ENCODE data around the gene SBNO2. TPM values are rescaled to one million over a fixed set of nuclear protein-coding genes. Genes with fewer than 3 reads are reported as not detected.
A peak's percentile ranks its signal among the peaks of the same experiment; 100 is the strongest.
"Not testable (repeated sequence)": the region's sequence is repeated elsewhere in the genome, so short reads cannot be mapped to it uniquely, and the experiment has no call there.

Gene SBNO2
- total RNA-seq, 1 experiment from 2014 or later: 18.8 TPM

DNA sequence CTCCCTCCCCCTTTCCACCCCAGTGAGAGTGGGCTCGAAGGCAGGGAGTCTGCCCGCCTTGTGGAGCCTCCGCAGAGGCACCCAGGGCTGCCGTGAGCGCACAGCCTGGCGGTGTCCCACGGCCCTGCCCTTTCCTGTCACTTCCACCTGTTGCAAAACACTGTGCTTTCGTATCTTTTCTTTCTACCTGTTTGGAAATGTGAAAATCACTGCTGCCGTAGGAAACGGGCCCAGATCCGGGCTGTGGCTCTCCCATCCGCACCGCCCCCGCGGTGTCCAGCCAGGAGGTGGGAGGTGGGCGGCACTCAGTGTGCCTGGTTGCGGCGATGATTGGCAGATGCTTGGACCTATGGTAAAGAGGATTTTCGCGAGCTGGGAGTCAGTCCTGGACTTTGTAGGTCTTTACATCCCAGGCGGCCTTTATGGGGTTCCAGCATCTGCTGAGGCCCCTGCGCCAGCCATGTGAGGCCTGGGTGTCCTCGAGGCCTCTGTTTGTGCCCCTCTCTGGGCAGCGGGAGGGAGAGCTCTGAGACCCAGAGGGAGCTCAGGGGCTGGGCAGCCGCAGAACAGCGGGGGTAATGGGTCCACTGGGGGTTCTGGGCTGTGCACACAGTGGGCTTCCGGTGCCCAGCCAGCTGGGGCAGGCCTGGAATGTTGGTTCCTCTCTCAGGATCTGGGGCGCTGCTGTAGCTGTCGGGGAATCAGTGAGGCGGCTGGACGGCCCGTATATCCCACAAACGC, 37.6 kb upstream of the SBNO2 start:
- in situ Hi-C loops (cut with HindIII; ENCODE audit: low pct_unique_long_range_greater_than_20kb, low sequenced_read_pairs): no loop called here
- DNase-seq (ENCODE audit: low read depth, low spot score): no peak

DNA sequence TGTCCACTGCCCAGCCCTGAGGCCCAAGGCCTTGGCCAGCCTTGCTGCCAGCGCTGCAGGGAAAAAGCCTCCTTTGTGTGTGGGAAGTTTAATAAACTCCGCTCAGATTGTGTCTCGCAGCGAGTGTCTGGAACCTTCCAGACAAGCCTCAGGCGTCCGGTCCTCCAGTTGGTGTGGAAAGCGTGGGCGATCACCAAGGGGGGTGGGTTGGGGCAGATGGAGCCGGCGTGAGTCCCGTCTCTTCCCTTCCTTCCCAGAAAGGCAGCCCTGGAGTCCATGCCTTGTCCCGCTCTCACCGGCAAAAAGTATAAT, 36.1 kb upstream of the SBNO2 start:
- in situ Hi-C loops (cut with HindIII; ENCODE audit: low pct_unique_long_range_greater_than_20kb, low sequenced_read_pairs): no loop called here
- DNase-seq (ENCODE audit: low read depth, low spot score): no peak

DNA sequence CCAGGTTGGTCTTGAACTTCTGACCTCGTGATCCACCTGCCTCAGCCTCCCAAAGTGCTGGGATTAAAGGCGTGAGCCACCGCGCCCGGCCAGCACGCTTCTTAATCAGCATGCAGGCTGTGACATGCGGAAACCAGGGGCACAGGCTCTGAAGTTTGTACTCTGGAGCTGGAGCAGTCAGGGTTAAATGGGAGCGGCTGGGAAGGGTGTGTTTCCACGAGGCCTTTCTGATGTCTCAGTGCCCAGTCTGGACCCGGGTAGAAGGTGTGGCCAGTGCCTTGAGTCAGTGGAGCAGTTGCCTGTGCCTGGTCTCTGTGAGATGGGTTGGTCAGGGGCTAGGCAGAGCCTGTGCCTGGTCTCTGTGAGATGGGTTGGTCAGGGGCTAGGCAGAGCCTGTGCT, 34.8 kb upstream of the SBNO2 start:
- DNase-seq (ENCODE audit: low read depth, low spot score); in situ Hi-C loops (cut with HindIII; ENCODE audit: low pct_unique_long_range_greater_than_20kb, low sequenced_read_pairs): not testable (repeated sequence)

DNA sequence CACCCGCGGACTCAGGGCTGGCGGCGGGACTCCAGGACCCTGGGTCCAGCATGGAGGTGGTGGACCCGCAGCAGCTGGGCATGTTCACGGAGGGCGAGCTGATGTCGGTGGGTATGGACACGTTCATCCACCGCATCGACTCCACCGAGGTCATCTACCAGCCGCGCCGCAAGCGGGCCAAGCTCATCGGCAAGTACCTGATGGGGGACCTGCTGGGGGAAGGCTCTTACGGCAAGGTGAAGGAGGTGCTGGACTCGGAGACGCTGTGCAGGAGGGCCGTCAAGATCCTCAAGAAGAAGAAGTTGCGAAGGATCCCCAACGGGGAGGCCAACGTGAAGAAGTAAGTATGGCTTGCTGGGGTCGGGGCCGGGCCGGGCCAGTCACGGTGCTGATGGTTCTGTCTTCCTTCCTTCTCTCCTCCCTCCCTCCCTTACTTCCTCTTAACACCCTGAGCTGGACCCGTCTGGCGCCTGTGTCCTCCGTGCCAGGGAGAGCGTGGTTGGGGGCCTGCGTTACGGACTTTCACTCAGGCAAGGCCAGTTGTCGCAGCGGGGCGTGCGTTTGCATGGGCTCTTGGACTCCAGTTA, 32.9 kb upstream of the SBNO2 start:
- in situ Hi-C loops (cut with HindIII; ENCODE audit: low pct_unique_long_range_greater_than_20kb, low sequenced_read_pairs): no loop called here
- DNase-seq (ENCODE audit: low read depth, low spot score): no peak

DNA sequence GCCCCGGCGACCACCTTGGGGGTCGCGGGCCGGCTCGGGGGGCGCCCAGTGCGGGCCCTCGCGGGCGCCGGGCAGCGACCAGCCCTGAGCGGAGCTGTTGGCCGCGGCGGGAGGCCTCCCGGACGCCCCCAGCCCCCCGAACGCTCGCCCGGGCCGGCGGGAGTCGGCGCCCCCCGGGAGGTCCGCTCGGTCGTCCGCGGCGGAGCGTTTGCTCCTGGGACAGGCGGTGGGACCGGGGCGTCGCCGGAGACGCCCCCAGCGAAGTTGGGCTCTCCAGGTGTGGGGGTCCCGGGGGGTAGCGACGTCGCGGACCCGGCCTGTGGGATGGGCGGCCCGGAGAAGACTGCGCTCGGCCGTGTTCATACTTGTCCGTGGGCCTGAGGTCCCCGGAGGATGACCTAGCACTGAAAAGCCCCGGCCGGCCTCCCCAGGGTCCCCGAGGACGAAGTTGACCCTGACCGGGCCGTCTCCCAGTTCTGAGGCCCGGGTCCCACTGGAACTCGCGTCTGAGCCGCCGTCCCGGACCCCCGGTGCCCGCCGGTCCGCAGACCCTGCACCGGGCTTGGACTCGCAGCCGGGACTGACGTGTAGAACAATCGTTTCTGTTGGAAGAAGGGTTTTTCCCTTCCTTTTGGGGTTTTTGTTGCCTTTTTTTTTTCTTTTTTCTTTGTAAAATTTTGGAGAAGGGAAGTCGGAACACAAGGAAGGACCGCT, 32.2 kb upstream of the SBNO2 start:
- no peak for DNase-seq (ENCODE audit: low read depth, low spot score)
- in situ Hi-C loops (cut with HindIII; ENCODE audit: low pct_unique_long_range_greater_than_20kb, low sequenced_read_pairs): no loop called here

DNA sequence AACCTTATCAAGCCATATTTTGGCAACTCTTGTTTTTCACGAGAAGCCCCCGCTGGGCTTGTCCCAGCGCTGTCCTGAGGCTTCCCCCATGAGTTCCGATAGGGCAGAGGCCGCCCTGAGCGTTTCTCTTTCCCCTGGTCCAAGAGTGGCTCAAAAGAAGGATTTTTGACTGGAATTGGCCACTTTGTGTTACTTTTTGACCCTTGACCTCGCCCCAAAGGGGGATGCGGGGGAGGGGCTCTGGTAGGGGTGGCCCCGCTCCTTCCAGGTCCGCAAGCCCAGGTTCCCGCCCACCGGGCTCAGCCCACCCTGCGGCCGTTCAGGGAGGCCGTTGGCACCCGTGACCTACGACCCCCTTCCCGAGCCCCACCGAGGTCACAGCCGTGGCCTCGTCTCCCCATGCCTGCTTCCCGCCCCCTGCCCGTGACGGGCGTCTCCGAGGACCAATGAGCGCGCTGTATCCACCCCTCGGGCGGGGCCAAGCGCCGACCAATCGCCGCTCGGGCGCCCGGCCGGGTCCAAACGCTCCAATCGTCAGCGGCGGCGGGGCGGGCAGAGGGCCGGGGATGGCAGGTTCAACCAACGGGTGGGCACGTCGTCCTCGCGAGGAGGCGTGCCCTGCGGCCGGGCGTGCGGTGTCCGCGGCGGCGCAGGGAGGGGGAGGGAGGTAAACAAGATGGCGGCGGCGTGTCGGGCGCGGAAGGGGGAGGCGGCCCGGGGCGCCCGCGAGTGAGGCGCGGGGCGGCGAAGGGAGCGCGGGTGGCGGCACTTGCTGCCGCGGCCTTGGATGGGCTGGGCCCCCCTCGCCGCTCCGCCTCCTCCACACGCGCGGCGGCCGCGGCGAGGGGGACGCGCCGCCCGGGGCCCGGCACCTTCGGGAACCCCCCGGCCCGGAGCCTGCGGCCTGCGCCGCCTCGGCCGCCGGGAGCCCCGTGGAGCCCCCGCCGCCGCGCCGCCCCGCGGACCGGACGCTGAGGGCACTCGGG, 31.3 kb upstream of the SBNO2 start, which contains the start of gene STK11:
Gene STK11, plus strand, starts transcription at position 665 of the 986 bp plus-strand sequence. CDS start 1,136 bp downstream, outside the sequence.
- peak; percentile 95 for DNase-seq (ENCODE audit: low read depth, low spot score)
- in situ Hi-C loops (cut with HindIII; ENCODE audit: low pct_unique_long_range_greater_than_20kb, low sequenced_read_pairs): no loop called here

DNA sequence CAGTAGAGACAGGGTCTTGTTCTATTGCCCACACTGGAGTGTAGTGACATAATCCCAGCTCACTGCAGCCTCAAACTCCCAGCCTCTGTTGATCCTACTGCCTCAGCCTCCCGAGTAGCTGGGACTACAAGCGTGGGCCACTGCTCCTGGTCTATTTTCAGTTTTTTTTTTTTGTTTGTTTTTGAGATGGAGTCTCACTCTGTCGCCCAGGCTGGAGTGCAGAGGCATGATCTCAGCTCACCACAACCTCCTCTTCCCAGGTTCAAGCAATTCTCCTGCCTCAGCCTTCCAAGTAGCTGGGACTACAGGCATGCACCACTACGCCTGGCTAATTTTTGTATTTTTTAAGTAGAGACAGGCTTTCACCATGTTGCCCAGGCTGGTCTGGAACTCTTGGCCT, 26.5 kb upstream of the SBNO2 start:
- in situ Hi-C loops (cut with HindIII; ENCODE audit: low pct_unique_long_range_greater_than_20kb, low sequenced_read_pairs); DNase-seq (ENCODE audit: low read depth, low spot score): not testable (repeated sequence)

DNA sequence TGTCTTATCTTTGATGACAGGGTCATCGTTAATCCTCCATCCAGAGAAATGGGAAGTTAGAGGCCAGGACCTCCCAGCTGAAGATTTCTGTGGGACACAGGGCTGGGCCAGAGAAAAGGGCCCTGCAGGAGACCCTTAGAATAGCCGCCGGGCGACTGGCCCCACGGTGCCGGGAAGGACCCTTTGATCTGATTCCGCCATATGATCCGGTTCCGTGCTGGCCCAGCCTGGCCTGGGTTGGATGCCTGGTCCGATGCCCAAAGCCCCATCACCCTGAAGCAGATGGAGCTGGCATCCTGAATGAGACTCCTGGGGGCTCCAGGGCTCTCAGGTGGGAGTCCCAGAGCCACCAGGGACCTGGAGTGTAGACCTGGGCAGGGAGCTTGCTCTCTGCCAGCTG, 25.5 kb upstream of the SBNO2 start:
- in situ Hi-C loops (cut with HindIII; ENCODE audit: low pct_unique_long_range_greater_than_20kb, low sequenced_read_pairs): no loop called here
- no peak for DNase-seq (ENCODE audit: low read depth, low spot score)

DNA sequence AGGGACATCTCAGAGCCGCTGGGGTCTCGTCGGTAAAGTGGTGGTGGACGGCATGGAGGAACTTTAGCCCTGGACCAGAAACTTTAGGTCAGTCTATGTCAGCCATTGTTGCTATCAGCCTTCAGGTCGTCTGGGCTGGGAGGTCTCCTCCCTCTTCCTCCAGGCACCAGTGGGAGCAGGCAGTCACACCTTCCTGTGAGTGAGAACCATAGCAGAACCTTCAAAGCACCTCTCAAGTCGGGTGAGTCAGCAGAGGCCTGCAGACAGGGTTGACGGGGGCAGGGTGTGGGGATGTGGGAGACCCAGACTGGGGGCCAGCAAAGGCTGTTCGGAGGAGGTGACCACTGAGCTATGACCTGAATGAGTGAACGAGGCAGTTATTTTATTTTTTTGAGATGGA, 15.4 kb upstream of the SBNO2 start:
- no peak for DNase-seq (ENCODE audit: low read depth, low spot score)
- in situ Hi-C loops (cut with HindIII; ENCODE audit: low pct_unique_long_range_greater_than_20kb, low sequenced_read_pairs): no loop called here

DNA sequence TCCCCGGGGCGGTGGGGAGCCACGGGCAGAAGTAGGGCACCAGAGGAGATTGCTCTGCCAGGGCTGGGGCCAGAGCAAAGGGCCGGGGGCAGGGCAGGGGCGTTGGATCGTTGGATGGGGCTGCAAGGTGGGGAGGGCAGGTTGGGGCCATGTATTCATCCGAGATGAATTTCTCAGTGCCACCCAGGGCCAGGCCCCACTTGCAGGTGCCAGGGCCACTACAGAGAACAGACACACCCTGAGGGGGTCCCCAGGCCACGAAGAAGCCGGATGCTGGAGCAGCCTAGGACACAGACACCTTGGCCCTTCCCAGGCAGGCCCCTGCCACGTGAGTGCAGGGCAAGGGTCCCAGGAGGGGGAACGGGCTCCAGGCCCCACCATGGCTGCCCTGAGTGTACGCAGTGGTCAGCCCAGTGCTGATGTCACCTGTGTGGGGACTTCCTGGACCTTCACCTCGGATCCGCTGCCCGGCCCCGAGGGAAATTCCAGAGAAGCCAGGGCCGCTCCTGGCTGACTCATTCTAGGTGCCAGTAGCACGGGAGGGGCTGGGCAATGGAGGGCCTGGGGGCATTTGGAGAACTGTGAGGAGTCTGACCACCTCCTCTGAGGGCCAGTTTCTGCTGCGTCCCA, 9.6 kb upstream of the SBNO2 start:
- in situ Hi-C loops (cut with HindIII; ENCODE audit: low pct_unique_long_range_greater_than_20kb, low sequenced_read_pairs): no loop called here
- DNase-seq (ENCODE audit: low read depth, low spot score): no peak

DNA sequence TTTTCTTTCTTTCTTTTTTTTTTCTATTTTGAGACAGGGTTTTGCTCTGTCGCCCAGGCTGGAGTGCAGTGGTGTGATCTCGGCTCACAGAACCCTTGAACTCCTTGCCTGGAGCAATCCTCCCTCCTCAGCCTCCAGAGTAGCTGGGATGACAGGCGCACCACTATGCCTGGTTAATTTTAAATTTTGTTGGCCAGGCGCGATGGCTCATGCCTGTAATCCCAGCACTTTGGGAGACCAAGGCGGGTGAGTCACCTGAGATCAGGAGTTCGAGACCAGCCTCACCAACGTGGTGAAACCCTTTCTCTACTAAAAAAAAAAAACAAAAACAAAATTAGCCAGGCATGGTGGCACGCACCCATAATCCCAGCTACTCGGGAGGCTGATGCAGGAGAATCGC, 8.7 kb upstream of the SBNO2 start:
- in situ Hi-C loops (cut with HindIII; ENCODE audit: low pct_unique_long_range_greater_than_20kb, low sequenced_read_pairs): no loop called here
- DNase-seq (ENCODE audit: low read depth, low spot score): no peak

DNA sequence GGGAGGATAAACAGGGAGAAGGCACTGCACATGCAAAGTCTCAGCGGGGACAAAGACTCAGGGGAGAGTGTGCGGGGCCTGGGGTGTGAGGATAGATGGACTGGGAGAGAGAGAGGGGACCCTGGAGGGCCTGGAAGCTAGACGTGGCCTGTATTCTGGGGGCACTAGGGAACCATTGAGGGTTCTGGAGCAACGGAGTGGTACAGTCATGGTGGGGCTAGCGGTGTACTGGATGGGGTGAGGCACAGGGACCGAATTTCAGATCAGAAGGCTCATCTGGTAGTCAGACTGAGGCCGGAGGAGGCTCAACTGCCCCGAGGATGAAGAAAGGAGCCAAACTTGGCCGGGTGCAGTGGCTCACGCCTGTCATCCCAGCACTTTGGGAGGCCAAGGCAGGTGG, 8.0 kb upstream of the SBNO2 start:
- no peak for DNase-seq (ENCODE audit: low read depth, low spot score)
- in situ Hi-C loops (cut with HindIII; ENCODE audit: low pct_unique_long_range_greater_than_20kb, low sequenced_read_pairs): no loop called here

DNA sequence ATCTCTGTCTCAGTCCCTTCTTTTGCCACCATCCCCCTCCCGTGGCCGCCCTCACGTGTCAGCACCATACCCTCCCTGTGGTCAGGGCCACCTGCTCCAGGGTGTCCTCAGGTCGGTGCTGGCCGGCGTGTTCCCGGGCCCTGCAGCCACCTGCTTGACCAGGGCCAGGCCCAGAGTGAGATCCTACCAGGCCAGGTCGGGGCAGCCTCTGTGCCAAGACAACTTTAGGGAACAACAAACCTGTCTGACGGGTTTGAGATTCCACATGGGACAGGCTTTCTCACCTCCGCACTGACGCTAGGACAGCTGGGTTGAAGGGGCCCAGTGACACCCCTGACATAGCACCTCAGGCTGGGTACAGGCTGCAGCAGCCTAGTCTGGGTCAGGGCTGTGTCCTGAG, 7.5 kb upstream of the SBNO2 start:
- DNase-seq (ENCODE audit: low read depth, low spot score): no peak
- in situ Hi-C loops (cut with HindIII; ENCODE audit: low pct_unique_long_range_greater_than_20kb, low sequenced_read_pairs): no loop called here

DNA sequence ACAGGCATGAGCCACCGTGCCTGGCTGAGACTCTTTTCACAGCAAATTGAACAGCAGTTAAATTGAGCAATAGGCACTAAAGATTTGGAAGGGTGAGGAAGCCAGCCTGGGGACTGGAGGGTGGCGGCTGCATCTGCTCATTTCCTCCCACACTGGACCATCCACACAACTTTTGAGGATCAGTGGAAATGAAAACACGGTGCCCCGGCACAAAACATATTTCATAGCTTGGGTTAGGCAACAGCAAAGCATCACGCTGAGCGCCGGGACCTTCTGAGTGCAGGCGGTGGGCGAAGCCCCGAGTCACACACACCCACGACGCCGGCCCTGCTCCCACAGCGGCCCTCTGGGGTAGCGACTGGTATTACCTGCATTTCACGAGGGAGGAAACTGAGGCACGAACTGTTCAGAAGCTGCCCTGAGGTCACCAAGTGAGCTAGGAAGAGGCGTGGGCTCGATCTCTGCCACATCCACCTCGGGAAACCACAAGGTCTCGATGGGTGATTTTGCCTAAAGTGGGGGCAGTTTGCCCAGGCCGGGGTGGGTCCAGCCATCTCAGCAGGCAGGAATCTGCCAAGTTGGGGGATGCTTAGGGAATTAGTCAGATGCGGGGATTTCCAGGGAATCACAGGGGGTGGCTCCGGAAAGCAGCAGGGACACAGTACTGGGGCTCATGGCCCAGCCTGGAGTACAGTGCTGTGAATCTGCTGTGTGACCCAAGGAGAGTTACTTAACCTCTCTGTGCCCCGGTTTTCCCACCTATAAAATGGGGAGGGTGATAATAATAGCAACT, 3.5 kb upstream of the SBNO2 start:
- in situ Hi-C loops (cut with HindIII; ENCODE audit: low pct_unique_long_range_greater_than_20kb, low sequenced_read_pairs): no loop called here
- DNase-seq (ENCODE audit: low read depth, low spot score): no peak

DNA sequence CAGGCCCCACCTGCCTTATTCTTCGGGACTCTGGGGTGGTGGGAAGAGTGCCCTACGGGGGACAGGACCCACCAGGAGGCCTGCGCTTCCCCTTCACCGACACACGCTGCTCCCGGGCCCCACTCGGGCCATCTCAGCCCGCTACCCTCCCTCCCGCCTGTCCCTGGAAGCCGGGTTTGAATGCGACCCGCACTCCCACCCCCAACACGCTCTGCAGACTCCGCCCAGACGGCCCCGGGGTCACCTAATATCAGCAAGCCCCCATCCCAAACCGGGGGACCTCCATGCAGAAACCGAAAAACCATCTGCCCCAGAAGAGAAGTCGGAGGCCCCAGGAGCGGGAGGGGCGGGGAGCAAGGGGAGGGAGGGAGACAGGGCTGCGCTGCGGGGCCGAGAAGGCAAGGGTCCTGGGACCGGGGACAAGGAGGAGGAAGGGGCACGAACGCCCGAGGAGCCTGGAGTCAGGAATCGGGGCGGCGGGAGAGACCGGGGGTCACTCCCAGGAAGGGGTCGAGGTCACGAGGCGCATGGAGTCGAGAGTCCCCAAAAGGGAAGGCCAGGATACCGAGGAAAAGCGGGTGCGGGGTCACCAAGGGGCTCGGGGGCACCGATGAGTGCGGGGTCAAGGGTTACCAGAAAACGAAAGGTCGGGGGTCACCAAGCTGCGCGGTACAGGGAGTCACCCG, 766 bp downstream of the SBNO2 start:
- in situ Hi-C loops (cut with HindIII; ENCODE audit: low pct_unique_long_range_greater_than_20kb, low sequenced_read_pairs): no loop called here
- DNase-seq (ENCODE audit: low read depth, low spot score): no peak
